Gastroesophageal sphincter (tissue), 3 donors: ENCODE measurements around the gene STX7.
A peak's percentile ranks its signal among the peaks of the same experiment; 100 is the strongest.

ENCODE experiments used
- CTCF ChIP-seq, 4 experiments: fragments of 200-600 bp in 2 of 4; fragments of 450-650 bp in 2 of 4; sonication (generic) in 1 of 4; IDR thresholded peaks; one replicate each; pipeline ENCODE4 v1.5.1; 2017 to 2019; ENCODE audit warnings: antibody characterized with exemption in 4 of 4, mild to moderate bottlenecking in 2 of 4, moderate library complexity in 2 of 4
- EP300 ChIP-seq: sonication (generic); formaldehyde crosslinking; IDR thresholded peaks from one replicate; pipeline ENCODE4 v1.6.1; 2017; ENCODE audit warnings: antibody characterized with exemption, mild to moderate bottlenecking
- POLR2A ChIP-seq, 2 donors: fragments of 450-650 bp; IDR thresholded peaks; one replicate each; pipeline ENCODE4 v1.6.1; 2017; ENCODE audit warnings: antibody characterized with exemption in 2 of 2, mild to moderate bottlenecking in 2 of 2, moderate library complexity in 1 of 2
- POLR2AphosphoS5 ChIP-seq: sonication (generic); formaldehyde crosslinking; IDR thresholded peaks from one replicate; pipeline ENCODE4 v1.6.1; 2017; ENCODE audit warnings: antibody characterized with exemption

DNA sequence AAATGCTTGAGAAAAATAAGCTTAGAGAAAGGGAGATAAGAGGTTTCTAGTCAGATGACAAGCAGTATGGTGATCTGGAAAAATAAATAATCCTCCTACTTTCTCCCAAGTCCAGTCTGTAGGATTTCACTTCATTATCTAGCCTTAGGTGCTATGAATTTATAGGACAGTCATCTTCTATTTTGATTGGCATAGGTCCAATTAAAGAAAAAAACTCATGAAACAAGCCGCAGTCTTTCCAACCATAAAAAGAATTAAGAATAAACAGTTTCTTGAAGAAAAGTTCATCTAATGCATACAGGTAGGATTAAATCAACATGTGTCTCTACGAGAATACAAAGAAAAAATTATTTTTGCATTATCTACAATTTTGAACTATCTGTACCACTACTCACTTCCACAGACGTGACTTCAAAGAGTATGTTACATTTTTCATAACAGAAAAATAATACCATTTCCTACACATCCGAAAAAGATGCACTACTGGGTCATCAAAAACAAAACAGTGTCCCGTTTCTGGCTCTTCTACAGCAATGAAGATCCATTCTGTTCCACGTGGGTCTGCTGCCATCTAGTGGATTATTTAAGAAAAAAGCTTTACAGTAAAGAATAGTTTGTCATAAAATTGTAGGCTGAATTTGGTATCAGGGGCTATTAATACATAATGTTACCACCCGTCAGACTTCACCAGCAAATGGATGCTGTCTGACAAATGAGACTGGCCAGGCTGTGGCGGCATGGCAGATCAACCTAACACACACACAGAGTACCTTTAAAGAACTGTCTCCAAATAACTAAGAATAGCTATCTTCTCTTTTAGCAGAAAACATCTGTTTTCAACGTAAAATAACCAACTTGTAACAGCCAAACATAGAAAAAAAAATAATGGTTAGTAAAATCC, 28.9 kb downstream of the STX7 start:
- TF ChIP-seq CTCF (IDR thresholded peaks at IDR 0.05): peak; percentile 60 to 78 (median 75)
- no peak for TF ChIP-seq POLR2A (IDR thresholded peaks at IDR 0.05)
- no peak for TF ChIP-seq POLR2AphosphoS5
- no peak for TF ChIP-seq EP300
